ENCODE measurements around the gene HACD2.

DNA sequence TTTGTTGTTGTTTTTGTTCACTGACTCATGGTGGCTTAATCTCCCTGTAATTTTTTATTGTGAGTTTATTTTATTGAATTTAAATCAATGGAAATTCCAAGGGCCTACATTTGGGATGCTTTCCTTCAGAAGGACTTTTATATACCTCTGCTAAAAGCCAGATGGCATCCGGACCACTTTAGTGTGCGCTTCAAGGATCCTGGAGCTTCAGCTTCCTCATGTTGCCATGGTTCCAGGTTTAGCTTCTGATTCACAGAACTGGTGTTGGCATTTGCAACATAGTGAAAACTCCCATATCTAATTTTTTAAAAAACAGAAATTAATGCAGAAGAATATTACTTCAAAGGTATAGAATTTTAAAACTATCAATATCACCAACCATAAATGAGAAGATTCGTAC lies 8.5 kb upstream of the HACD2 start:
- TF ChIP-seq, protein P1, sequence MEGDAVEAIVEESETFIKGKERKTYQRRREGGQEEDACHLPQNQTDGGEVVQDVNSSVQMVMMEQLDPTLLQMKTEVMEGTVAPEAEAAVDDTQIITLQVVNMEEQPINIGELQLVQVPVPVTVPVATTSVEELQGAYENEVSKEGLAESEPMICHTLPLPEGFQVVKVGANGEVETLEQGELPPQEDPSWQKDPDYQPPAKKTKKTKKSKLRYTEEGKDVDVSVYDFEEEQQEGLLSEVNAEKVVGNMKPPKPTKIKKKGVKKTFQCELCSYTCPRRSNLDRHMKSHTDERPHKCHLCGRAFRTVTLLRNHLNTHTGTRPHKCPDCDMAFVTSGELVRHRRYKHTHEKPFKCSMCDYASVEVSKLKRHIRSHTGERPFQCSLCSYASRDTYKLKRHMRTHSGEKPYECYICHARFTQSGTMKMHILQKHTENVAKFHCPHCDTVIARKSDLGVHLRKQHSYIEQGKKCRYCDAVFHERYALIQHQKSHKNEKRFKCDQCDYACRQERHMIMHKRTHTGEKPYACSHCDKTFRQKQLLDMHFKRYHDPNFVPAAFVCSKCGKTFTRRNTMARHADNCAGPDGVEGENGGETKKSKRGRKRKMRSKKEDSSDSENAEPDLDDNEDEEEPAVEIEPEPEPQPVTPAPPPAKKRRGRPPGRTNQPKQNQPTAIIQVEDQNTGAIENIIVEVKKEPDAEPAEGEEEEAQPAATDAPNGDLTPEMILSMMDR (IDR thresholded peaks at IDR 0.05; ENCODE audit: low read length): no peak
- no peak for TF ChIP-seq EZH2 (optimal IDR thresholded peaks at IDR 0.05; ENCODE audit: low read depth, low read length)
